Measurements from ENCODE around the gene CCNG1. TPM values are rescaled to one million over a fixed set of nuclear protein-coding genes. Genes with fewer than 3 reads are reported as not detected.
A peak's percentile ranks its signal among the peaks of the same experiment; 100 is the strongest.
"Not testable (repeated sequence)": the region's sequence is repeated elsewhere in the genome, so short reads cannot be mapped to it uniquely, and the experiment has no call there.

The CCNG1 gene
- 250 and 267 TPM in 2 replicates for total RNA-seq
- long read RNA-seq, transcript CCNG1-211 (6 exons, 919 nt) = minor isoform, 5 of 2,368 reads
- long read RNA-seq, transcript CCNG1-201 (7 exons, 2,458 nt) = major isoform, 1,462 of 2,368 reads
- long read RNA-seq, transcript CCNG1-202 (8 exons, 2,366 nt) = minor isoform, 743 of 2,368 reads
- long read RNA-seq, partial matches to known transcripts = 37 of 2,368 reads
- long read RNA-seq, other reads (novel, unspliced or antisense) = 121 of 2,368 reads

GRCh38 chr5:163437309-163438182 is at the start of gene CCNG1:
CCNG1 (plus strand) TSS chr5:163437595; CDS start chr5:163439257, 1,662 bp downstream.
- Mint-ChIP-seq H3K9me3 (ENCODE audit: low read depth) (no peaks in the 10 kb centered on the region), H3K36me3 (ENCODE audit: insufficient read depth) (peaks cover 13% of the 10 kb centered on the region), H3K4me3 (ENCODE audit: low read depth) (peak within 1 kb of the TSS; percentile 96), H3K27ac (peak within 1 kb of the TSS; percentile 93), H3K4me1 (ENCODE audit: low read depth) (peaks cover 53% of the 10 kb centered on the region), H3K27me3 (no peaks in the 10 kb centered on the region)
- TF ChIP-seq CTCF (IDR thresholded peaks at IDR 0.05; ENCODE audit: unreplicated experiment) = no peak
- DNase-seq (ENCODE audit: low spot score, unreplicated experiment) = peak; percentile 87

- Mint-ChIP-seq H3K4me3 (ENCODE audit: low read depth) (no peak overlapping the region), H3K36me3 (ENCODE audit: insufficient read depth) (peaks cover 4% of the 10 kb centered on the region), H3K27ac (no peak overlapping the region), H3K4me1 (ENCODE audit: low read depth) (peaks cover 7% of the 10 kb centered on the region), H3K27me3 (no peaks in the 10 kb centered on the region), H3K9me3 (ENCODE audit: low read depth) (peaks cover 17% of the 10 kb centered on the region)
- no peak for DNase-seq (ENCODE audit: low spot score, unreplicated experiment)
- TF ChIP-seq CTCF (IDR thresholded peaks at IDR 0.05; ENCODE audit: unreplicated experiment) = no peak
These were observed 41.6 kb upstream of the CCNG1 start for GRCh38 chr5:163395792-163396191.

- DNase-seq (ENCODE audit: low spot score, unreplicated experiment); H3K27ac Mint-ChIP-seq; H3K4me3 Mint-ChIP-seq (ENCODE audit: low read depth); H3K4me1 Mint-ChIP-seq (ENCODE audit: low read depth); H3K27me3 Mint-ChIP-seq; H3K36me3 Mint-ChIP-seq (ENCODE audit: insufficient read depth): not testable (repeated sequence)
- peaks cover 12% of the 10 kb centered on the region for H3K9me3 Mint-ChIP-seq (ENCODE audit: low read depth)
These were observed 40.5 kb upstream of the CCNG1 start for GRCh38 chr5:163396818-163397340.

GRCh38 chr5:163397354-163397753 is 40.0 kb upstream of the CCNG1 start:
- Mint-ChIP-seq H3K27ac (no peak overlapping the region), H3K4me1 (ENCODE audit: low read depth) (peaks cover 7% of the 10 kb centered on the region), H3K4me3 (ENCODE audit: low read depth) (no peak overlapping the region), H3K27me3 (no peaks in the 10 kb centered on the region), H3K9me3 (ENCODE audit: low read depth) (peaks cover 12% of the 10 kb centered on the region), H3K36me3 (ENCODE audit: insufficient read depth) (peaks cover 2% of the 10 kb centered on the region)
- no peak for DNase-seq (ENCODE audit: low spot score, unreplicated experiment)
- TF ChIP-seq CTCF (IDR thresholded peaks at IDR 0.05; ENCODE audit: unreplicated experiment) = no peak

GRCh38 chr5:163399923-163400322 is 37.5 kb upstream of the CCNG1 start:
- no peaks in the 10 kb centered on the region for H3K36me3 Mint-ChIP-seq (ENCODE audit: insufficient read depth)
- H3K4me3 Mint-ChIP-seq (ENCODE audit: low read depth) = no peak overlapping the region
- H3K27ac Mint-ChIP-seq = no peak overlapping the region
- no peak for DNase-seq (ENCODE audit: low spot score, unreplicated experiment)
- no peaks in the 10 kb centered on the region for H3K9me3 Mint-ChIP-seq (ENCODE audit: low read depth)
- H3K27me3 Mint-ChIP-seq = no peaks in the 10 kb centered on the region
- peaks cover 15% of the 10 kb centered on the region for H3K4me1 Mint-ChIP-seq (ENCODE audit: low read depth)
- no peak for TF ChIP-seq CTCF (IDR thresholded peaks at IDR 0.05; ENCODE audit: unreplicated experiment)
